ENCODE results near the gene COBL. TPM values are rescaled to one million over a fixed set of nuclear protein-coding genes. Genes with fewer than 3 reads are reported as not detected.
A peak's percentile ranks its signal among the peaks of the same experiment; 100 is the strongest.

COBL gene
- total RNA-seq, 1 donor from 2014 or later: 27.9 TPM

GRCh38 chr7:51229106-51229537, 87.5 kb downstream of the COBL start:
- ATAC-seq (peak; percentile 24 to 25), DNase-seq (no peak)
- Histone ChIP-seq H3K27me3 (ENCODE audit: low read depth) (no peaks in the 10 kb centered on the region), H3K27ac (peak overlapping the region; percentile 59), H3K36me3 (no peaks in the 10 kb centered on the region), H3K4me3 (peak overlapping the region; percentile 29), H3K9me3 (no peaks in the 10 kb centered on the region), H3K4me1 (peaks cover 20% of the 10 kb centered on the region)
- intact Hi-C loops (cut with DNase I): no loop called here
- TF ChIP-seq, protein P1, sequence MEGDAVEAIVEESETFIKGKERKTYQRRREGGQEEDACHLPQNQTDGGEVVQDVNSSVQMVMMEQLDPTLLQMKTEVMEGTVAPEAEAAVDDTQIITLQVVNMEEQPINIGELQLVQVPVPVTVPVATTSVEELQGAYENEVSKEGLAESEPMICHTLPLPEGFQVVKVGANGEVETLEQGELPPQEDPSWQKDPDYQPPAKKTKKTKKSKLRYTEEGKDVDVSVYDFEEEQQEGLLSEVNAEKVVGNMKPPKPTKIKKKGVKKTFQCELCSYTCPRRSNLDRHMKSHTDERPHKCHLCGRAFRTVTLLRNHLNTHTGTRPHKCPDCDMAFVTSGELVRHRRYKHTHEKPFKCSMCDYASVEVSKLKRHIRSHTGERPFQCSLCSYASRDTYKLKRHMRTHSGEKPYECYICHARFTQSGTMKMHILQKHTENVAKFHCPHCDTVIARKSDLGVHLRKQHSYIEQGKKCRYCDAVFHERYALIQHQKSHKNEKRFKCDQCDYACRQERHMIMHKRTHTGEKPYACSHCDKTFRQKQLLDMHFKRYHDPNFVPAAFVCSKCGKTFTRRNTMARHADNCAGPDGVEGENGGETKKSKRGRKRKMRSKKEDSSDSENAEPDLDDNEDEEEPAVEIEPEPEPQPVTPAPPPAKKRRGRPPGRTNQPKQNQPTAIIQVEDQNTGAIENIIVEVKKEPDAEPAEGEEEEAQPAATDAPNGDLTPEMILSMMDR (IDR thresholded peaks at IDR 0.05): no peak

DNA sequence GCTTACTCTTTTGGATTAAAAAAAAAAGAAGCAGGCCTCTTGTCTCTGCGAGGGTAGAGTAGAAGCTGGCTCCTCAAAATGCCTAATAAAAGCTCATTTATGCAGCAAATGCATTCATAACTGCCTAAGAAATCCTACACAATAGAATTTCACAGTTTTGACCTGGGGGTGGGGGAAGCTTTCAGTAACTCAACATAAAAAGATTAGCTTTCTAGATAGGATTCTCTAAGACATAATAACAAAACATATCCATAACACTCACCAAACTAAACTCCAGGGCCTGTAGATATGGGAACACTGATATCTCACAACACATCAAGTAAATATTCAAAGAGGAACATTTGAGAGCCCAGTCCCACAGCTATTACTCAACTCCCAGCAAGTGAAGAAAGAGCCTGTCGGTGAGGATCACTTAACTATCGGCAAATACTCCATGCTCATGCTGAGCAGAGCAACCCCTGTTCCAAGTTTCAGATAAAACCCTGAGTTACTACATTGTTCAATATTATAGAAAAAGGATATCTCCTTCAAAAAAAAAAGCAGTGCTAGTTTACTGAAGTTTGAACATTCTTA, 88.1 kb downstream of the COBL start:
- Histone ChIP-seq H3K9me3 (no peaks in the 10 kb centered on the region), H3K4me3 (peak overlapping the region; percentile 29)
- DNase-seq: no peak

DNA sequence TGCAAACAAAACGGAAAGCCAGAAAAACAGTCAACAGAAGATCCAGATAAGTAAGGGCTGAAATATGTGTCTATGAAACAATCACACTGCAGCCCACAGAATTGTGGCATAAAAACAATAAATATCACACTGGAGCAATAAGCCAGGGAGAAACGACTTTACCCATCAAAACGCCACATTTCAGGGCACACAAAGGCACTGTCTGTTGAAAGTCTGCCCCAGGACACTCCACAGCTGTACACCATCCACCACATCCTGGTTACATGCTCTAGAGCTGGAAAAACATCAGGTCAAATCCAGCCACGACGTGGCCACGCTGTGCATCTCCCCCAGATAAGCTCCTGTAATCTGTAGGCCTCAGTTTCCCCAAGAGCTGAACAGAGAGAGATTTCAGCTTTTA, 88.7 kb downstream of the COBL start:
- peak overlapping the region; percentile 59 for H3K27ac ChIP-seq
- intact Hi-C loops (cut with DNase I): no loop called here
- no peaks in the 10 kb centered on the region for H3K36me3 ChIP-seq
- DNase-seq (no peak), ATAC-seq (no peak)
- H3K4me3 ChIP-seq: no peak overlapping the region
- no peaks in the 10 kb centered on the region for H3K27me3 ChIP-seq (ENCODE audit: low read depth)
- peaks cover 20% of the 10 kb centered on the region for H3K4me1 ChIP-seq
- TF ChIP-seq, protein P1 (IDR thresholded peaks at IDR 0.05): no peak
- no peaks in the 10 kb centered on the region for H3K9me3 ChIP-seq

More for the DNA sequence above, 88.1 kb downstream of the COBL start:
- intact Hi-C loops (cut with DNase I): no loop called here
- H3K27ac ChIP-seq: peak overlapping the region; percentile 59
- H3K4me1 ChIP-seq: peaks cover 20% of the 10 kb centered on the region
- TF ChIP-seq, protein P1 (IDR thresholded peaks at IDR 0.05): no peak
- no peaks in the 10 kb centered on the region for H3K36me3 ChIP-seq
- H3K27me3 ChIP-seq (ENCODE audit: low read depth): no peaks in the 10 kb centered on the region
- ATAC-seq: peak; percentile 65 to 86

DNA sequence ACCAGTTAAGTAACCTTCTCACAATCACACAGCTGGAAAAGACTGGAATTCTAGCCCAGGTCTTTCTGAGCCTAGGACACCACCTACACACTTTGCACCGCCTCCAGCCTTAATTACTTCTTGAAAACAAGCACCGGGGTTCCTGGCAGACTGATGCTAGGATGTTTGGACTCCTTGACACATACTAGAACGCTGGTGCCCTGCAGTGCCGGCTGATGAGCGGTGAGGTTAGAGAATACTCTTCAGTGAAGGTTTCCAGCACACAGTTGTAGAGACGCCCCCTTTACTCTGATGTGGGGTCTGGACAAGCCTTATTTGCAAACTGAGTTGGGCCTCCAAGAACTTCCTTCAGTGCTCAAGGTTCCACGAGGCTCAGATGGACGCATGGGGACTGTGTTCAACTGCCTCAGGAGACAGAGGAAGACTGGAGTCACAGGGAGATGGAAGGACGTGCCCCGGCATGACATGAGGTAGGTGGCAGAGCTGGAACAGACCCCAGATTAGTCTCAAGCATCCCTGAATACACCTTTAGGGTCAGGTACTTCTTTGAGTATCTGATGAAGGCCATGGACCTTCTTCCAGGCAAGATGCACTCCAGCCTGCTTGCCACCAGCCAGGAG, 89.6 kb downstream of the COBL start:
- Histone ChIP-seq H3K4me1 (peaks cover 20% of the 10 kb centered on the region), H3K36me3 (no peaks in the 10 kb centered on the region), H3K9me3 (no peaks in the 10 kb centered on the region), H3K4me3 (no peak overlapping the region), H3K27me3 (ENCODE audit: low read depth) (no peaks in the 10 kb centered on the region), H3K27ac (no peak overlapping the region)
- ATAC-seq (no peak), DNase-seq (no peak)
- intact Hi-C loops (cut with DNase I): no loop called here
- TF ChIP-seq, protein P1 (IDR thresholded peaks at IDR 0.05): no peak

GRCh38 chr7:51226063-51226755, 90.4 kb downstream of the COBL start:
- peaks cover 20% of the 10 kb centered on the region for H3K4me1 ChIP-seq
- H3K4me3 ChIP-seq: no peak overlapping the region
- TF ChIP-seq, protein P1 (IDR thresholded peaks at IDR 0.05): no peak
- H3K36me3 ChIP-seq: no peaks in the 10 kb centered on the region
- no peaks in the 10 kb centered on the region for H3K27me3 ChIP-seq (ENCODE audit: low read depth)
- H3K9me3 ChIP-seq: no peaks in the 10 kb centered on the region
- no peak overlapping the region for H3K27ac ChIP-seq
- ATAC-seq: peak in 1 of 2 donors; percentile 5
- no peak for DNase-seq
- intact Hi-C loops (cut with DNase I): no loop called here
